Cardiac muscle cell (in vitro differentiated cells and primary cell): ENCODE data around the gene SLC29A1. TPM values are rescaled to one million over a fixed set of nuclear protein-coding genes. Genes with fewer than 3 reads are reported as not detected.

Source experiments
- DNase-seq, 2 donors: peaks; one replicate each; pipeline versions ENCODE4 v3.0.0 to v3.0.0-alpha.2; 2010 to 2017; ENCODE audit warnings: low read depth in 1 of 2, low spot score in 1 of 2
- H3K27ac ChIP-seq: fragments of 200-600 bp; sonication (generic); 2 replicates; pipeline ENCODE4 v1.5.1; 2016
- H3K27me3 ChIP-seq: fragments of 200-600 bp; sonication (generic); 2 replicates; pipeline ENCODE4 v1.6.0; 2016; ENCODE audit warnings: control low read depth
- H3K36me3 ChIP-seq: fragments of 200-600 bp; sonication (generic); 2 replicates; pipeline ENCODE4 v1.5.1; 2016; ENCODE audit warnings: control low read depth
- H3K4me1 ChIP-seq: fragments of 200-600 bp; sonication (generic); 2 replicates; pipeline ENCODE4 v1.8.1; 2017; ENCODE audit warnings: low read depth, mild to moderate bottlenecking, mixed run types
- H3K4me3 ChIP-seq: fragments of 200-600 bp; sonication (generic); 2 replicates; pipeline ENCODE4 v1.5.1; 2016; ENCODE audit warnings: mild to moderate bottlenecking
- H3K9me3 ChIP-seq: fragments of 200-600 bp; sonication (generic); 2 replicates; pipeline ENCODE4 v1.5.1; 2017; ENCODE audit warnings: low read depth, mild to moderate bottlenecking, control low read depth
- polyA plus RNA-seq: library from polyadenylated mRNA; unstranded; fragments of >200 nt; fragmentation: Nextera tagmentation; extraction: Ambion mirVana; gene quantifications from 2 replicates; pipeline ENCODE4 v1.2.1, GENCODE V29; 2016
- total RNA-seq: library from RNA; depleted of rRNA; stranded (reverse); fragments of >200 nt; gene quantifications from 2 replicates; pipeline ENCODE4 v1.2.3, GENCODE V29; 2016
- TF ChIP-seq, protein P1 (sequence below): IDR thresholded peaks from 2 replicates; pipeline ENCODE4 v1.5.1; 2012; ENCODE audit warnings: low read depth, mild to moderate bottlenecking, low read length

The SLC29A1 gene
- total and polyA plus RNA-seq, 2 experiments from 2014 or later, result 62.7 to 88.7 TPM

DNA sequence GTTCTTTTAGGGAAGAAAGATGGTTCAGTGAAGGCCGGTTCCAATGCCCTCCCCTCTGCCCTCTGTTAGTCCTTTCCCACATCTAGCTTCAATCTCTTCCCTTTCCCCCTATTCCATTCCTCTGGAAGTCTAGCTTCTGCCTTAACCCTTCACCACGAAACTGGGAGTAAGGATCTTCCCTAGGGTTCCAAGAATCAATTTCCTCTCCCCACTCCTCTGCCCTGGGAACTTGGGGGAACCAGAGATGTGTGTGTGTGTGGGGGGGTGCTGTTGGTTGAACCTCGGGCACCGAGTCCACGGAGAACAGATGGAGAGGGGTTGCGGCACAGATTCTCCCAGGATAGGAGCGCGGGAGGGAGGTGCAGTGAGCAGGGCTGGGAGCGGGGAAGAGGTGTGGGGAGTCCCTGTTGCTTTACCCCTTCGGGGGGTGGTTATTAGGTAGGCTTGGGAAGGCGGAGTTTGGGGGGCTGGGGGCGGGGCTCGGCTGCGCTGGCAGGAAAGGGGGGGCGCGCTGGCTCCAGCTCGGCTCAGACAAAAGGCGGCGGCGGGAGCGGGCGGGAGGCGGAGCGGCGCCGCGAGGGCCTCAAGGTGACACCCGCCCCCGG is 46.6 kb downstream of the SLC29A1 start, which contains the start of gene TMEM151B:
TMEM151B (plus strand) TSS at position 530 of the 605 bp plus-strand sequence. CDS start 293 bp downstream, outside the sequence.
- peaks cover 26% of the 10 kb centered on the region for H3K27me3 ChIP-seq
- H3K27ac ChIP-seq, result no peak within 1 kb of the TSS
- peaks cover 3% of the 10 kb centered on the region for H3K4me1 ChIP-seq
- TF ChIP-seq, protein P1, sequence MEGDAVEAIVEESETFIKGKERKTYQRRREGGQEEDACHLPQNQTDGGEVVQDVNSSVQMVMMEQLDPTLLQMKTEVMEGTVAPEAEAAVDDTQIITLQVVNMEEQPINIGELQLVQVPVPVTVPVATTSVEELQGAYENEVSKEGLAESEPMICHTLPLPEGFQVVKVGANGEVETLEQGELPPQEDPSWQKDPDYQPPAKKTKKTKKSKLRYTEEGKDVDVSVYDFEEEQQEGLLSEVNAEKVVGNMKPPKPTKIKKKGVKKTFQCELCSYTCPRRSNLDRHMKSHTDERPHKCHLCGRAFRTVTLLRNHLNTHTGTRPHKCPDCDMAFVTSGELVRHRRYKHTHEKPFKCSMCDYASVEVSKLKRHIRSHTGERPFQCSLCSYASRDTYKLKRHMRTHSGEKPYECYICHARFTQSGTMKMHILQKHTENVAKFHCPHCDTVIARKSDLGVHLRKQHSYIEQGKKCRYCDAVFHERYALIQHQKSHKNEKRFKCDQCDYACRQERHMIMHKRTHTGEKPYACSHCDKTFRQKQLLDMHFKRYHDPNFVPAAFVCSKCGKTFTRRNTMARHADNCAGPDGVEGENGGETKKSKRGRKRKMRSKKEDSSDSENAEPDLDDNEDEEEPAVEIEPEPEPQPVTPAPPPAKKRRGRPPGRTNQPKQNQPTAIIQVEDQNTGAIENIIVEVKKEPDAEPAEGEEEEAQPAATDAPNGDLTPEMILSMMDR, result no peak
- no peaks in the 10 kb centered on the region for H3K36me3 ChIP-seq
- peak within 1 kb of the TSS; percentile 52 for H3K4me3 ChIP-seq
- H3K9me3 ChIP-seq, result no peaks in the 10 kb centered on the region
- DNase-seq, result no peak

DNA sequence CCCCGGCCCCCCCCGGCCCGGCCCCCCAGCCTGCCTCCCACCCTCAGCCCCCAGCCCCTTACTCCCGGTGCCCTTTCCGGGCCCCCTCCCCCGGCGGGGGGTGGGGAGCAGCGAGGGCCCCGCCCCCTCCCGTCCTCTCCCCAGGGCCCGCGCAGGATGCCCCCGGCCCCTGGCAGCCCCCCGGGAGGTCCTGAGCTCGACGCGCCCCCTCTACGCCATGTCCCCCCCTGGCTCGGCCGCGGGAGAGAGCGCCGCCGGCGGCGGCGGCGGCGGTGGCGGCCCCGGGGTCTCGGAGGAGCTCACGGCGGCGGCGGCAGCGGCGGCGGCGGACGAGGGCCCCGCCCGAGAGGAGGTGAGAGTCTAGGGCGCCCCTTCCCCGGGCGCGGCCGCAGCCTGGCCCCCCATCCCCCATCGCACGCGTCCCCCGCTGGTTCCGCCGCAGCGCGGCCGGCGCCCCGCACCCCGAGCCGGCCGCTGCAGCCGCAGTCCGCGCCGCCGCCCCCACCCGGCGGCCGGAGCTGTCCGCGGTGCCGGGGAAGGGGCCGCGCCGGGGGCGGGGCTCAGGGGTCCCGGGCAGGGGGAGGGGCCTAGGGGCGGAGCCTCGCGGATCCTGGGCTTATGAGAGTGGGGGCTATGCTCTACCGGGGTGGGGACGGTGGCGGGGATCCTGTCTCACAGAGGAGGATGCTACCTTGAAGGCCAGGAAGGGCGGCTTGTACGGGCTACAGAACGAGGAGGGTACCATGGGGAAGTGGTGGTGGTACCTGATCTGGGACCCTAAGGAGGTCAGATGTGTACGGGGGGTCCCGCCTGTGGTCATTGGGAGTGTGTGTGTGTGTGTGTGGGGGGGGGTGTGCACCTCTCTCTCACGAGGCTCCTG is 47.4 kb downstream of the SLC29A1 start:
- peak overlapping the region; percentile 52 for H3K4me3 ChIP-seq
- H3K36me3 ChIP-seq, result no peaks in the 10 kb centered on the region
- no peaks in the 10 kb centered on the region for H3K9me3 ChIP-seq
- DNase-seq, result peak in 1 of 2 donors; percentile 80
- no peak overlapping the region for H3K27ac ChIP-seq
- TF ChIP-seq, protein P1, result no peak
- H3K4me1 ChIP-seq, result peaks cover 3% of the 10 kb centered on the region
- H3K27me3 ChIP-seq, result peaks cover 33% of the 10 kb centered on the region

DNA sequence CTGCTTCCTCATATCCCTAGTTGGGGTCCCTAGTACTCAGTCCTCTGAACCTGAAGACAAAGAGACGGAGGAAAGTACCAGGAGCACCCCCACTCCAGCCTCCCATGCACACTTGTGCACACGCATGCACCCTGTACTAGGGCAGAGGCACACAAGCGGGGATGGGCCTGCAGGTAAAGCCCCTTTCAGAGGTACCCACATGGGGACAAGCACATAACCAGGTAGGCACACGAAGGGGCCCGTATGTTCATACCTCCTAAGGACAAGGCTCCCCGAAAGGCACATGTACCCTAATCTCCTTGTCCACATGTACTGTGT is 48.0 kb downstream of the SLC29A1 start:
- TF ChIP-seq, protein P1, result no peak
- no peaks in the 10 kb centered on the region for H3K9me3 ChIP-seq
- H3K27ac ChIP-seq, result no peak overlapping the region
- peaks cover 39% of the 10 kb centered on the region for H3K27me3 ChIP-seq
- H3K4me1 ChIP-seq, result peaks cover 3% of the 10 kb centered on the region
- no peak overlapping the region for H3K4me3 ChIP-seq
- H3K36me3 ChIP-seq, result no peaks in the 10 kb centered on the region
- no peak for DNase-seq

DNA sequence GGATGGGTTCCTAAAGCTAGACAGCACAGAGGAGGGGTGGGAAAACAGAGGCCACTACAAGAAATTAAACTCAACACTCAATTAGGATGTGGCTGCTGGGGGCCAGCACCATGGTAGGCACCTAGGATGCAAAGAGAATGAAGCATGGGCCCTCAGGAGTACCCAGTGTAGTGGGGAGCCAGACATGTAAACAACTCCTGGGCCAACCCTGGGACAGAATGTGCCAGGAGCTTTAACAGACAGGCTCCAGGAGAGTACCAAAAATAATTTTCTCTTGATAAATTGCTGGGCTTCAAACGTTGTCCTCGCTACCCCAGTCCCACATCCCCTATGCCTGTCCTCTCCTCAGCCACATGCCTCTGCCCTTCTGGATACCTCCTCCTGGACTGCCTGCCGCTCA is 48.5 kb downstream of the SLC29A1 start:
- Histone ChIP-seq H3K36me3 (no peaks in the 10 kb centered on the region), H3K9me3 (no peaks in the 10 kb centered on the region), H3K4me3 (no peak overlapping the region), H3K27me3 (peaks cover 45% of the 10 kb centered on the region), H3K4me1 (peaks cover 3% of the 10 kb centered on the region), H3K27ac (no peak overlapping the region)
- TF ChIP-seq, protein P1, result no peak
- DNase-seq, result no peak

DNA sequence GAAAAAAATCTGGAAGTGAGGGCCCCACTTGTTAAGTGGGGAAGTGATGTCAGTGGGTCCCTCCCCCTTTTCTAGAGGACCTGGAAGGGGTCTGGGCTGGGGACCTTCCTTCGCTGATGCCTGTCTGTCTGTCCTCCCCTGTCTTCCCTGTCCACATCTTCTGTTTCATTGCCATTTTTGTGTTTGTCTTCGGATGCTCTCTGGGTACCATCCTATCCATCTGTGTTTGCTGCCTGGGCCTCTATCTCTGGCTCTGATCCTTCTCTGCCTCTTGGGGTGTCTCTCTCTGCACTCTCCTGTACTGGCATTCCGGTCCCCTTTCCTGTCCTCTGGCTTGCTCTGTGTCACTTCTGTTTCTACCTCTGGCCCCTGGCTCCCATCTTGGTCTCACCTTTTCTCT is 49.1 kb downstream of the SLC29A1 start:
- Histone ChIP-seq H3K9me3 (no peaks in the 10 kb centered on the region), H3K36me3 (no peaks in the 10 kb centered on the region), H3K27ac (no peak overlapping the region), H3K4me3 (no peak overlapping the region), H3K27me3 (peaks cover 51% of the 10 kb centered on the region), H3K4me1 (peaks cover 3% of the 10 kb centered on the region)
- TF ChIP-seq, protein P1, result no peak
- DNase-seq, result no peak
